DMS79 treated with DMSO at 0.1 percent for 48 hours (cell line): ENCODE data around the gene FATE1.

Source experiments
- DNase-seq: peaks from one replicate; lab custom pipeline; 2025; lab: John Stamatoyannopoulos, UW

The FATE1 gene

DNA sequence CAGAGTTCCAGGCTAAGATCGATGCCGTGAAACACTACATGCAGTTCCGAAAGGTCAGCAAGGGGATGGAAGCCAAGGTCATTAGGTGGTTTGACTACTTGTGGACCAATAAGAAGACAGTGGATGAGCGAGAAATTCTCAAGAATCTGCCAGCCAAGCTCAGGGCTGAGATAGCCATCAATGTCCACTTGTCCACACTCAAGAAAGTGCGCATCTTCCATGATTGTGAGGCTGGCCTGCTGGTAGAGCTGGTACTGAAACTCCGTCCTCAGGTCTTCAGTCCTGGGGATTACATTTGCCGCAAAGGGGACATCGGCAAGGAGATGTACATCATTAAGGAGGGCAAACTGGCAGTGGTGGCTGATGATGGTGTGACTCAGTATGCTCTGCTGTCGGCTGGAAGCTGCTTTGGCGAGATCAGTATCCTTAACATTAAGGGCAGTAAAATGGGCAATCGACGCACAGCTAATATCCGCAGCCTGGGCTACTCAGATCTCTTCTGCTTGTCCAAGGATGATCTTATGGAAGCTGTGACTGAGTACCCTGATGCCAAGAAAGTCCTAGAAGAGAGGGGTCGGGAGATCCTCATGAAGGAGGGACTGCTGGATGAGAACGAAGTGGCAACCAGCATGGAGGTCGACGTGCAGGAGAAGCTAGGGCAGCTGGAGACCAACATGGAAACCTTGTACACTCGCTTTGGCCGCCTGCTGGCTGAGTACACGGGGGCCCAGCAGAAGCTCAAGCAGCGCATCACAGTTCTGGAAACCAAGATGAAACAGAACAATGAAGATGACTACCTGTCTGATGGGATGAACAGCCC lies 28.0 kb downstream of the FATE1 start:
- DNase-seq, result no peak

DNA sequence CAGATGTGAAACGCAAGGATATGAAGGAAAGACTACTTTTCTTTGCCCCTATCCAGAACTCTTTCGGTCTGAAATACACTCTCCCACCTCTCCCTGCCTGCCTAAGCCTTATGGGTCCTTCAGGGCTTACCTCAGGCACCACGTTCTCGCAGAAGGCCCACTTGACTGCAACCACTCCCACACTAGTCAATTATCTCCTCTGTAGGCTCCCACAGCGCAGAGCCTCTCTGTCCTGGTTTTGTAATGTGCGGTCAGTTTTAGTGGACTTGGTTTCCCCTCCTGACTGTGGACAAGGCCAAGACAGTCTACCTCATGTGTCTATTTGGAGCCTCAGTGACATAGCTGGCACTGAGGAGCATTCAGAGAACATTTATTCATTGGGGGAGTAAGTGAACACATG lies 29.8 kb downstream of the FATE1 start:
- DNase-seq, result no peak

DNA sequence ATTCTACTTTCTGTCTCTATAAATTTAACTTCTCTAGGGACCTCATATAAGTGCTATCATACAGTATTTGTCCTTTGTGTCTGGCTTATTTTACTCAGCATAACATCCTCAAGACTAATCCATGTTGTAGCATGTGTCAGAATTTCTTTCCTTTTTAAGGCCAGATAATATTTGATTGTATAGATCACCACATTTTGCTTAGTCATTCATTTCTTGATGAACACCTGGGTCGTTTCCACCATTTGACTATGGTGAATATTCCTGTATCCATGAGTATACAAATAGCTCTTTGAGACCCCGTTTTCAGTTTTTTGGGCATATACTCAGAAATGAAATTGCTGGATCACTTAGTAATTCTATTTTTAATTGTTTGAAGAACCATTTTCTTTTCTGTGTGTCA lies 30.7 kb downstream of the FATE1 start:
- no peak for DNase-seq

DNA sequence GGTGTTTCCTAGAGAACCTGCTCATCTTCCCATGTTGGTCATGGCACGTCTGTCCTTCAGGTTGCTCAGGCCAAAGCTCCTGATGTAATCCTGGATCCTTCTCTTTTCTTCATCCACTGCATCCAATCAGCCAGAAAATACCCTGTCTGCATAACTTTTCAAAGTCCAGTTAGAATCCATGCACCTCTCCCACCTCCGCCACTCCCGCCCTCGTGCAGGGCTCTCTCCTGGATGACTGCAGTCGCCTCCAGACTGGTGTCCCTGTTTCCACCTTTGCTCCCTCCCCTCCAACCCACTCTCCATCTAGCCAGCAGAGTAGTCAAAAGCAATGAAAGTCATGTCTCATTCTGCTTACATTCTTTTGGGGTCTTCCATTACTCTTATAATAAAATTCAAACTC lies 34.7 kb downstream of the FATE1 start:
- DNase-seq, result no peak

DNA sequence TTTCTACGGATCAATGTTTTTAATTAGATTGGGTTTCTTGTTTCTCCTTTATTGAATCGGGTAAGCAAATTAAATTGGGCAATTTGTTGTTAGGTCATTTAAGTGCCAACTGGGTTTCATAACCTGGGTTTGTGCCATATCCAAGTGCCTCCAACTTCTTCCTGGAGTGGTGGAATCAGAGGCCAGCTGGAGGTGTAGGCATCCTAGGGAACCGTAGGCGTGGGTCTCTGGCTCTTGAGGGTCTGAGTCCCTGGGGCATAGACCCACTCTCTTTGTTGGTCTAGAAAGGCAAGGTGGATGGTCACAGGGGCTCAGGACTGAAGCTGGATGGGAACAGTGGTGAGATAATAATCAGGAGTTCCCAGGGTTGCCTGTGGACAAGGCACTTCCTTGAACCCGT lies 37.0 kb downstream of the FATE1 start:
- peak; percentile 4 for DNase-seq

DNA sequence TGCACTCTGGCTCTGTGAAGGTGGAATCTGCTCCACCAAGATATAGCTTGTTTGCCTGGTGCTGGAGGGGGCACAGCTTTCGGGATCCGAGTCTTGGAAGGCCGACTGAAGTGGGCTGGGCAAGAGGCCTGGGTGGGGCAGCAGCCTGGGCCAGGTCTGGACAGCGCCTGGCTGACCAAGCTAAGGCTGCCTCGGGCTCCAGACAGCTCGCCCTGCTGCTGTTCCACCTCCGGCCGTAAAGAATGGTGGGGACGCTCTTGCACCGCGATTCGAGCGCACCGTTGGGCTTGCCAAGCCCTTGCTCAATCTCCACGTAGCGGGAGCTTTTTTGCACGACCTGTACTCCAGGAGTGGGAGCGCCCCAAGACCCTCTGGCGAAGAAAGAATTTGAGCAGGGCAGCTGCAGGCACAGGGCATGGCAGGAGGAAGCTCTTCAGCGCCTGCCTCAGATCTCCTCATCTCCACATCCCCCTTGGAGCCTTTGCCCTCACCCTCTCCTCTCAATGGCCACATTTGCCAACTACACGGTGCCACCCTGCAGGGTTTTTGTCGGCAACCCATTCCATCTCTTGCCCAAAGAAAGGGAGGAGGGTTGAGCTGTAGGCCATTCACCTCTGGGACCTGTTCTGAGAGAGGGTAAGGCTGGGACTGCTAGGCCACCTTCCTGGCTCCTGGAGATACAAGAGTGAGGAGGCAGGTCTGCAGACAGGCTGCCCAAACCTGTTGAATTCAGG lies 37.6 kb downstream of the FATE1 start:
- peak; percentile 33 for DNase-seq

DNA sequence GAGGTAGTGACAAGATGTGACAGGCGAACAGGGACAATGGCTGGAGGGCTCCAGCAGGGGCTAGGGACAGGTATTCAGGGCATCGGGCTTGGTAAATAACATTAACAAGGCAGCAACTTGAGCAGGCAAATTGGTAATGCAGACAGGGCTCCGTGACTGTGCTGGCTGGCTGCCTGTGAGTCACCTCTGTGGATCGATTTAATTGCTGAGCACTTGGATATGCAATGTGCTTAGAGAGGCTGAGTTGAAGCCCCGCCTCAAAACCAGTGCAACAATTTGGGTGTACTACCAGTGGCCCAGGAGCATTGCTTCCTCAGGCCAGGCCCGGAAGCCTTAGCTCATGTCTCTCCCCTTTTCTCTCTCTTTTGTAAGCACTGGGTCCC lies 38.2 kb downstream of the FATE1 start:
- peak; percentile 75 for DNase-seq

DNA sequence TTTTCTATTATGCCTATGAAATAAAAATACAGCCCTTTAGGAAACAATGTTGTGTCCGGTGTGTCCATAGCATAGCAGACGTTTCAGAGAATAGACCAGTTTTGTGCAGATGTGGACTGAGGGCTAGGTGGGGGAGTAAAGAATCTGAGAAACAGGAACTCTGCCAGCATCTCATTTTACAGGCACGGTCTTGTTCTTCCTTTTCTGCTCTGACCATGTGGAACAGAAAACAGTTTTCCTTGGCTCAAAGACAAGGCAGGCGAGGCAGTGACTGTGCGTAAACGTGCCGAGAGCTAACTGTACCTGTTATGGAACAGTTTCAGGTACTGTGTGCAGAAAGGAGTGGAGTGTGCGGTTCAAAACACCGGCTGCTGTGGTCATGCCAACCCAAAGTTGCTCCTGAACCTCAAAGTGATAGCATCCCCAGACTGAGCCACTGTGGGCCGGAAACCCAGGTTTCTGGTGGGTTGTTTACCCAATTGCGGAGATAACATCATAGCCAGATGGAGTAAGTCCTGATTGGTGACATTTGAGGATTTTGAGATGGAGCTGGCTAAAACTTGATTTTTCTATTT lies 38.9 kb downstream of the FATE1 start:
- DNase-seq, result peak; percentile 58

DNA sequence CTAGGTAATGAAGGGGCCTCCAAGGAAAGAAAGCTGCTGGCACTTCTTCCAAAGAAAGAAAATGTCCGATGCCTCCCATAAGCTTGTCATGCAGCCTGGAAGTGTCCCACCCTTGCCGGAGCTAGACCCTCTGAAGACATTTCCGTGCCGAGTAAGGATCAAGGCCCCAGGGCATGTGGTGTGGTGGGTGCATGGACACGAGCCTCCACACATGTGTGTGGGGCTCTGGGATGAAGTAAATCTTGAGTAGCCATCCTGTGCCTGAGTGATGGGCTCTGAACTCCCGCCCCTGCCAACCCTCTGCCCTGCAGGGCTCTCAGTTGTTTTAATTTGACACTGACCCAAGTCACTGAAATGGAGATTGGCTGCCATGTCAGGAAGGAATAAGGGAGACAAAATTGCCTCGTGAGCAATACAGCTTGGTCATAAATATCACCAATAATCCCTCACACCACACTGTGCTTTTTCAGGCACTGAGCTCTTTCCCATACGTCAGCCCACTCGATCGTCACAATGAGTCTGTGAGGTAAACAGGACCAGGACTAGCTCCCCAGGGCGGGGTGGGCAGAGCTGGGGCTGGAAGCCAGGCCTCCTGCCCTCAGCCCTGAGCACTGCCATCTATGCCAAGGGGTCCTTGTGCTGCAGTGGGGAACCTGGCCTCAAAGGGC lies 43.3 kb downstream of the FATE1 start:
- no peak for DNase-seq

DNA sequence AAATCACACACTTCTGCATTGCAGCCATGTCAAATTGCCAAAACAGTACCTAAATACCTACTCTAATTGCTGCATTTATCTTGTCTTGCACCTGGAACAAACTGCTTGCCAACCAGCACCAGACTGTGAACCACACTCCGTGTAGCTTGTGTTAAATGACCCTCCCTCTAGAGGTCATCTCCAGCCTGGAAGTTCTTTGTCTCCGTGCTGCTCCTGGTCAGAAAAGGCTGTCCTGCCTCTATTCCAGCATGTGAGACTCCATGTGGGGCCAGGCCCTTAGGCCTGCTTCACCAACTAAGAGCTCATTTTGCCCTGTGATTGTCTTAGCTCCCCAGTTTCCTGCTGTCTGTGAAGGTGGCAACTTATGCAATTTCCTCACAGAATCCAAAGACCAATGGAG lies 47.0 kb downstream of the FATE1 start:
- DNase-seq, result no peak

DNA sequence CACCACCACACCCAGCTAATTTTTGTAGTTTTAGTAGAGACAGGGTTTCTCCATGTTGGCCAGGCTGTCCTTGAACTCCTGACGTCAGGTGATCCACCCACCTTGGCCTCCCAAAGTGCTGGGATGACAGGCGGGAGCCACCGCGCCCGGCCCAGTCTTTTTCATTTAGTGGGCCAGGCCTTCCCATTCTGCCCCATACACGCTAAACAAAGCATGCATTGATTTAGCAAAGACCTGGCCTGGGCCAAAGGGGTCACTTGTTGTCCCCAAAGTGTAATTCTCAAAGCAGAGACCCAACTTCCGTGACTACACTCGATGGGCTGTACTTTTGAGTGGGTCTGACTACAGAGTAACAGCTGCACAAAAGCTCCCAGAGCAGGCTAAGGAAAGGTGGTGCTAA lies 47.9 kb downstream of the FATE1 start:
- no peak for DNase-seq

DNA sequence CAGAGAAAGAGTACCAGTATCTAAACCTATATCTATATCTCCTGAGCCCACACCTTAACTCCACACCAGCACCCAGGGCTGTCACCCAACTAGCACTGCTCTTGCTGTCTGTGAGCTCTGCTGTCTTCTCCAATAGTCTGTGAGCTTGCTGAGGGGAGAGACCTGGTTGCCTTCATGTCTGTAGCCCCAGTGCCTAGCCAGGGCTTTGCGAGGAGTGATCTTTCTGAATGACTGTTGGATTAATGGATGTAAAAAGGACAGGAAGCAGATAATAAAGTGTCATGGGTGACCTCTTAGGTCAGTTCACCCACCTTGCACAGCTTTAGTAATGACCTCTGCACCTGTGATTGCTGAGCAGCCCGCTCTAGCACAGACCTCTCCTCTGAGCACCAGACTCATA lies 49.2 kb downstream of the FATE1 start:
- DNase-seq, result no peak

DNA sequence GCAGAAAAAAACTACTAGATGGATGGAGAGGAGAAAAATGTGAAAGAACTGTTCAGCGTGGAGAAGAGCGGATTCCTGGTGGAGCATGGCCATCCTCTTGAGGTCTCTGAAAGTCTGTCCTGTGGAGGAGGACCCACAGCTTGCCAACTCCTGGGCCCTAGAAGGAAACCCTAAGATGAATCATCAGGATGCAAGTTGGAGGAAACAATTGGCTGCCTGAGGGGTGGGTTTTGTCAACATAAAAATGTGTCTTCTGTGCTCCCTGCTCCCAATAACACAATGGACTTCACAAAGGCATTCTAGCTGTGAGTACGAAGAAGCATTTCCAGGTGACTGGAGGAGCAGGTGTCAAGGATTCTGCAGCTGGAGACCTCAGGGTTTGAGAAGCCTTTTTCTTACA lies 55.9 kb downstream of the FATE1 start:
- DNase-seq, result no peak
